ENCODE measurements around the gene TBX18. TPM values are rescaled to one million over a fixed set of nuclear protein-coding genes. Genes with fewer than 3 reads are reported as not detected.

TBX18 gene
- total and polyA plus RNA-seq, 2 of the 4 experiments (the other 2 are of a cell fraction): 0.86 to 1.3 TPM

GRCh38 chr6:84771756-84772356 is 7.5 kb upstream of the TBX18 start:
- H3K9ac ChIP-seq (ENCODE audit: low read depth, low read length): no peak overlapping the region
- no peak overlapping the region for H3K27ac ChIP-seq (ENCODE audit: insufficient read depth, low read length)
- no peak overlapping the region for H3K14ac ChIP-seq (replicated peaks; ENCODE audit: low read depth, low read length)
- H3K27me3 ChIP-seq (ENCODE audit: control insufficient read depth, insufficient read depth, low read length): peaks cover 75% of the 10 kb centered on the region
- H2BK20ac ChIP-seq (ENCODE audit: low read depth, low read length): no peak overlapping the region
- dilution Hi-C loops (cut with HindIII; ENCODE audit: low sequenced_read_pairs, unreplicated experiment): no loop called here
- H3K4me2 ChIP-seq (ENCODE audit: low read depth, low read length): no peak overlapping the region
- H3K4me1 ChIP-seq (ENCODE audit: control insufficient read depth, insufficient read depth, low read length): no peaks in the 10 kb centered on the region
- H3K23ac ChIP-seq (ENCODE audit: low read depth, low read length): no peak overlapping the region
- H4K91ac ChIP-seq (ENCODE audit: insufficient read depth, low read depth, low read length): no peak overlapping the region
- CTCF ChIA-PET: interaction anchor here (0.7 kb wide), 2 partner anchors 838 to 996 kb away, joined by 6 to 7 read pairs; no protein-coding TSS in a partner anchor
- H2AFZ ChIP-seq (replicated peaks; ENCODE audit: low read length, poor library complexity): no peak overlapping the region
- DNase-seq (no peak), ATAC-seq (ENCODE audit: low read depth) (no peak)
- intact Hi-C loops (cut with micrococcal nuclease): no loop called here
- H3K9me3 ChIP-seq (ENCODE audit: control insufficient read depth, insufficient read depth, low read length): peaks cover 9% of the 10 kb centered on the region
- no peak overlapping the region for H4K8ac ChIP-seq (ENCODE audit: low read depth in 2 of 2, low read length in 2 of 2)
- H2AK5ac ChIP-seq (ENCODE audit: low read depth, low read length): no peak overlapping the region
- no TSS peak for BruUV-seq (replicated peaks)
- H2BK15ac ChIP-seq (ENCODE audit: low read depth, low read length): no peak overlapping the region
- H2AK9ac ChIP-seq (replicated peaks; ENCODE audit: low read depth, low read length, poor library complexity): no peak overlapping the region
- no peak overlapping the region for H3K56ac ChIP-seq (ENCODE audit: extremely low read depth, insufficient read depth, low read length)
- H3K9me1 ChIP-seq (ENCODE audit: insufficient read depth, low read length): no peaks in the 10 kb centered on the region
- no CpG with 5 or more reads among the region's 16 CpGs for WGBS, 2 experiments (ENCODE audit: extremely low coverage in 2 of 2, insufficient read length in 1 of 2)
- H3K4me3 ChIP-seq (ENCODE audit: insufficient read depth, low read depth, low read length): no peak overlapping the region
- H3K4ac ChIP-seq (ENCODE audit: low read depth, low read length): no peak overlapping the region
- POLR2A ChIA-PET (ENCODE audit: unreplicated experiment): no interaction called here
- no peaks in the 10 kb centered on the region for H3K79me1 ChIP-seq (ENCODE audit: low read depth in 1 of 2, low read length in 2 of 2)
- no peaks in the 10 kb centered on the region for H4K20me1 ChIP-seq (ENCODE audit: insufficient read depth, low read length)
- H3K18ac ChIP-seq (ENCODE audit: low read depth, low read length): no peak overlapping the region
- no peaks in the 10 kb centered on the region for H3K36me3 ChIP-seq (ENCODE audit: control insufficient read depth, insufficient read depth, low read length)
- H2BK5ac ChIP-seq (ENCODE audit: low read depth, low read length, poor library complexity, severe bottlenecking): no peak overlapping the region
- no peak for TF ChIP-seq CHD1 (IDR thresholded peaks at IDR 0.05; ENCODE audit: low read depth, low read length)
- TF ChIP-seq MXI1 (IDR thresholded peaks at IDR 0.05; ENCODE audit: borderline replicate concordance, low read depth, low read length): no peak
- no peak for TF ChIP-seq MAFK (IDR thresholded peaks at IDR 0.05; ENCODE audit: low read depth, low read length)
- TF ChIP-seq CTCF (conservative IDR thresholded peaks at IDR 0.05; ENCODE audit: low read depth, low read length): no peak
- no peak for TF ChIP-seq SMC3 (IDR thresholded peaks at IDR 0.05; ENCODE audit: low read depth, low read length)
- in situ Hi-C loops (cut with MboI; ENCODE audit: low sequenced_read_pairs): no loop called here
- H2BK120ac ChIP-seq (ENCODE audit: low read depth, low read length): no peak overlapping the region
- no peak overlapping the region for H4K5ac ChIP-seq (ENCODE audit: low read depth, low read length)
